B cell (primary cell): ENCODE measurements around the gene PIGM. TPM values are rescaled to one million over a fixed set of nuclear protein-coding genes. Genes with fewer than 3 reads are reported as not detected.

Experiments
- ATAC-seq: fragments of 200-7000 bp; cut with Tn5 transposase; one replicate; pipeline ENCODE4 v1.10.0; 2021; ENCODE audit warnings: low read depth, mild to moderate bottlenecking, moderate number of reproducible peaks, moderate library complexity
- CTCF ChIA-PET: fragments of 350-600 bp; sonication (Branson Sonifier 250); formaldehyde crosslinking; loops from one replicate; lab custom pipeline; 2021; ENCODE audit warnings: antibody characterized with exemption, inconsistent platforms; lab: Charles Lee
- POLR2A ChIA-PET: fragments of 350-600 bp; sonication (Branson Sonifier 250); formaldehyde crosslinking; loops from one replicate; lab custom pipeline; 2021; ENCODE audit warnings: antibody characterized with exemption; lab: Charles Lee
- DNase-seq: peaks from one replicate; pipeline ENCODE4 v3.0.0; 2013
- H2AFZ ChIP-seq: 2 replicates; pipeline ENCODE4 v1.6.1; 2012; ENCODE audit warnings: mild to moderate bottlenecking, low read depth, low read length; ENCODE audit not compliant: insufficient read depth, poor library complexity, severe bottlenecking
- H3K27ac ChIP-seq, 2 donors: 1 replicate in 1 of 2; 2 replicates in 1 of 2; pipeline ENCODE4 v1.5.1; 2012 to 2013; ENCODE audit warnings: low read length in 2 of 2, mild to moderate bottlenecking in 2 of 2, moderate library complexity in 1 of 2
- H3K27me3 ChIP-seq, 4 experiments: fragments of 200-600 bp in 1 of 4; sonication (generic) in 1 of 4; replicated peaks in 1 of 4; 1 replicate in 2 of 4; 2 replicates in 2 of 4; pipeline versions ENCODE4 v1.6.1 to v1.7.0; 2013 to 2016; ENCODE audit warnings: low read length in 3 of 4, mild to moderate bottlenecking in 2 of 4, mixed read lengths in 1 of 4, moderate library complexity in 1 of 4; ENCODE audit not compliant: insufficient read depth in 4 of 4, control insufficient read depth in 3 of 4; ENCODE audit errors: control extremely low read depth in 1 of 4
- H3K36me3 ChIP-seq, 2 experiments: replicated peaks in 1 of 2; 1 replicate in 1 of 2; 2 replicates in 1 of 2; pipeline versions ENCODE4 v1.6.1 to v1.7.1; 2013; ENCODE audit warnings: low read length in 1 of 2; ENCODE audit not compliant: insufficient read depth in 2 of 2, control insufficient read depth in 1 of 2; ENCODE audit errors: control extremely low read depth in 1 of 2, extremely low read depth in 1 of 2
- H3K4me1 ChIP-seq, 2 donors: fragments of 200-600 bp in 1 of 2; sonication (generic) in 1 of 2; 1 replicate in 1 of 2; 2 replicates in 1 of 2; pipeline versions ENCODE4 v1.5.1 to v1.6.1; 2013 to 2017; ENCODE audit warnings: low read length in 2 of 2; ENCODE audit not compliant: control insufficient read depth in 2 of 2, insufficient read depth in 2 of 2
- H3K4me2 ChIP-seq: replicated peaks from 2 replicates; pipeline ENCODE3; 2012; ENCODE audit warnings: mild to moderate bottlenecking, low read depth, low read length; ENCODE audit not compliant: poor library complexity, severe bottlenecking
- H3K4me3 ChIP-seq, 5 experiments: fragments of 200-600 bp in 1 of 5; sonication (generic) in 1 of 5; 1 replicate in 3 of 5; 2 replicates in 2 of 5; pipeline versions ENCODE4 v1.5.1 to v1.7.0; 2011 to 2016; ENCODE audit warnings: low read length in 4 of 5, mild to moderate bottlenecking in 4 of 5, low read depth in 2 of 5, control low read depth in 1 of 5, moderate library complexity in 1 of 5; ENCODE audit not compliant: insufficient read depth in 1 of 5; ENCODE audit errors: control extremely low read depth in 1 of 5, extremely low read depth in 1 of 5
- H3K79me2 ChIP-seq: fragments of 200-600 bp; sonication (generic); one replicate; pipeline ENCODE4 v1.6.0; 2016; ENCODE audit warnings: low read length; ENCODE audit not compliant: control insufficient read depth, insufficient read depth
- H3K9ac ChIP-seq: fragments of 200-600 bp; sonication (generic); 2 replicates; pipeline ENCODE4 v1.6.1; 2017; ENCODE audit warnings: mild to moderate bottlenecking, low read length, moderate library complexity
- H3K9me3 ChIP-seq, 3 donors: one replicate each; pipeline versions ENCODE4 v1.6.1 to v1.7.1; 2013; ENCODE audit warnings: low read length in 2 of 3; ENCODE audit not compliant: control insufficient read depth in 2 of 3, insufficient read depth in 1 of 3; ENCODE audit errors: control extremely low read depth in 1 of 3
- H4K20me1 ChIP-seq: 2 replicates; pipeline ENCODE4 v1.6.0; 2012; ENCODE audit warnings: mild to moderate bottlenecking, low read length; ENCODE audit not compliant: insufficient read depth, control insufficient read depth, poor library complexity, severe bottlenecking
- H3K27ac Mint-ChIP-seq: one replicate; pipeline ENCODE4 v1.8.0; 2021; ENCODE audit warnings: mixed read lengths
- H3K27me3 Mint-ChIP-seq: one replicate; pipeline ENCODE4 v1.8.0; 2021; ENCODE audit warnings: mixed read lengths
- H3K4me1 Mint-ChIP-seq: one replicate; pipeline ENCODE4 v1.8.0; 2021; ENCODE audit warnings: mixed read lengths
- H3K4me3 Mint-ChIP-seq: one replicate; pipeline ENCODE4 v1.8.0; 2021; ENCODE audit warnings: mixed read lengths
- H3K9me3 Mint-ChIP-seq: one replicate; pipeline ENCODE4 v1.8.0; 2022; ENCODE audit warnings: mixed read lengths; ENCODE audit not compliant: insufficient read depth
- CTCF ChIP-seq: fragments of 200-600 bp; IDR thresholded peaks from one replicate; pipeline ENCODE4 v1.8.0; 2022; ENCODE audit warnings: antibody characterized with exemption, mild to moderate bottlenecking
- EZH2 ChIP-seq: IDR thresholded peaks from 2 replicates; pipeline ENCODE4 v1.6.1; 2012; ENCODE audit warnings: borderline replicate concordance, low read depth, mild to moderate bottlenecking, moderate library complexity, low read length; ENCODE audit not compliant: insufficient read depth, poor library complexity, severe bottlenecking
- WGBS: methylation state at CpG from one replicate; pipeline ENCODE4 v1.1.5; 2013; ENCODE audit warnings: missing lambda C conversion rate; ENCODE audit not compliant: insufficient coverage; 5-methylcytosine and 5-hydroxymethylcytosine counted together
- intact Hi-C: fragments of 100-400 bp; cut with micrococcal nuclease; formaldehyde crosslinking; loops from one replicate; pipeline ENCODE4 v1.10.0; 2022
- polyA plus RNA-seq: library from polyadenylated mRNA; depleted of rRNA; stranded (reverse); fragments of >200 nt; gene quantifications from 2 replicates; pipeline ENCODE4 v1.2.3, GENCODE V29; 2012
- total RNA-seq, 2 donors: library from RNA; stranded (reverse); fragments of 120-200 nt in 1 of 2; gene quantifications; 1 replicate in 1 of 2; 2 replicates in 1 of 2; pipeline versions ENCODE4 v1.2.3 to v1.2.4, GENCODE V29; 2013 to 2022

The PIGM gene
- total and polyA plus RNA-seq, 2 donors (not counting 1 experiment from before 2014, with no cell fraction given): 1.4 to 7.4 TPM

- Histone ChIP-seq H3K4me2 (no peak overlapping the region), H3K27ac (no peak overlapping the region), H3K4me1 (no peaks in the 10 kb centered on the region), H4K20me1 (no peaks in the 10 kb centered on the region), H3K4me3 (no peak overlapping the region), H3K36me3 (no peaks in the 10 kb centered on the region), H2AFZ (no peak overlapping the region), H3K27me3 (peaks cover 0 to 30% (median 3%) of the 10 kb centered on the region in 4 experiments), H3K9ac (no peak overlapping the region), H3K9me3 (no peaks in the 10 kb centered on the region), H3K79me2 (no peaks in the 10 kb centered on the region)
- TF ChIP-seq EZH2: no peak
- no peak for TF ChIP-seq CTCF
- no peak for ATAC-seq
- Mint-ChIP-seq H3K4me3 (no peak overlapping the region), H3K9me3 (no peaks in the 10 kb centered on the region), H3K4me1 (no peaks in the 10 kb centered on the region), H3K27ac (no peak overlapping the region), H3K27me3 (peaks cover 31% of the 10 kb centered on the region)
- intact Hi-C loops: no loop called here
- DNase-seq: no peak
- WGBS: 92% methylated on average over 10 of the region's 15 CpGs
- ChIA-PET POLR2A (no interaction called here), CTCF (interaction anchor here (1.0 to 2.2 kb wide), 2 partner anchors 15 to 315 kb away, joined by 3 to 7 read pairs; no protein-coding TSS in a partner anchor)
These were observed 29.8 kb upstream of the PIGM start for GRCh38 chr1:160061369-160062229.

GRCh38 chr1:160058087-160058486, 26.3 kb upstream of the PIGM start:
- WGBS: 89% methylated on average over 1 of the region's 2 CpGs
- Mint-ChIP-seq H3K4me1 (no peaks in the 10 kb centered on the region), H3K9me3 (no peaks in the 10 kb centered on the region), H3K27me3 (peaks cover 57% of the 10 kb centered on the region), H3K27ac (no peak overlapping the region), H3K4me3 (no peak overlapping the region)
- no peaks in the 10 kb centered on the region for H3K36me3 ChIP-seq
- POLR2A ChIA-PET: interaction anchor here (0.6 kb wide), 1 partner anchor 43 kb away, joined by 8 read pairs; no protein-coding TSS in a partner anchor
- peaks cover 0 to 58% (median 12%) of the 10 kb centered on the region in 4 experiments for H3K27me3 ChIP-seq
- no peaks in the 10 kb centered on the region for H3K79me2 ChIP-seq
- no peaks in the 10 kb centered on the region for H3K4me1 ChIP-seq
- no peak for ATAC-seq
- H3K4me2 ChIP-seq: no peak overlapping the region
- intact Hi-C loops: no loop called here
- H3K27ac ChIP-seq: no peak overlapping the region
- H2AFZ ChIP-seq: no peak overlapping the region
- DNase-seq: no peak
- TF ChIP-seq EZH2: no peak
- TF ChIP-seq CTCF: no peak
- H3K4me3 ChIP-seq: no peak overlapping the region
- CTCF ChIA-PET: interaction anchor here (1.0 to 2.7 kb wide), 3 partner anchors 12 to 318 kb away, joined by 3 to 12 read pairs (median 7); no protein-coding TSS in a partner anchor
- H3K9me3 ChIP-seq: peaks cover 0 to 3% (median 0%) of the 10 kb centered on the region in 3 donors
- no peak overlapping the region for H3K9ac ChIP-seq
- H4K20me1 ChIP-seq: no peaks in the 10 kb centered on the region
